OCI-LY7 (cell line): ENCODE measurements around the gene TAS2R39.

Experiments
- CTCF ChIP-seq: fragments of 200-600 bp; sonication (generic); conservative IDR thresholded peaks from 2 replicates; pipeline ENCODE4 v1.5.1; 2014; ENCODE audit warnings: mild to moderate bottlenecking, antibody characterized with exemption, low read length, moderate library complexity, mixed read lengths
- EZH2phosphoT487 ChIP-seq: fragments of 200-600 bp; sonication (generic); IDR thresholded peaks from 2 replicates; pipeline ENCODE4 v1.6.1; 2018; ENCODE audit warnings: low read depth, borderline replicate concordance, mild to moderate bottlenecking, mixed run types, antibody characterized with exemption, low read length, moderate library complexity, mixed read lengths

GRCh38 chr7:143221737-143222136 lies 38.5 kb downstream of the TAS2R39 start, which contains the start of gene TAS2R40:
- TF ChIP-seq CTCF, result no peak
- TF ChIP-seq EZH2phosphoT487, result no peak
